ENCODE data around the gene CBFA2T2. TPM values are rescaled to one million over a fixed set of nuclear protein-coding genes. Genes with fewer than 3 reads are reported as not detected.
A peak's percentile ranks its signal among the peaks of the same experiment; 100 is the strongest.
"Not testable (repeated sequence)": the region's sequence is repeated elsewhere in the genome, so short reads cannot be mapped to it uniquely, and the experiment has no call there.

CBFA2T2 gene
- total RNA-seq, 2 donors from 2014 or later: 14.8 to 18.0 TPM

GRCh38 chr20:33490934-33491656 is 1.2 kb downstream of the CBFA2T2 start:
- H3K36me3 ChIP-seq: no peaks in the 10 kb centered on the region
- H3K9me3 ChIP-seq: no peaks in the 10 kb centered on the region
- H3K4me3 ChIP-seq: peak overlapping the region; percentile 93
- no peak for DNase-seq (ENCODE audit: low spot score)
- peaks cover 13 to 23% of the 10 kb centered on the region in 2 donors for H3K4me1 ChIP-seq (ENCODE audit: control insufficient read depth in 1 of 2, low read depth in 2 of 2)
- no peak for ATAC-seq (ENCODE audit: insufficient number of reproducible peaks, low FRiP score, low read depth)
- H3K27me3 ChIP-seq (replicated peaks; ENCODE audit: insufficient read depth): no peaks in the 10 kb centered on the region
- H3K27ac ChIP-seq: peak overlapping the region; percentile 81 to 88
- TF ChIP-seq, protein P1, sequence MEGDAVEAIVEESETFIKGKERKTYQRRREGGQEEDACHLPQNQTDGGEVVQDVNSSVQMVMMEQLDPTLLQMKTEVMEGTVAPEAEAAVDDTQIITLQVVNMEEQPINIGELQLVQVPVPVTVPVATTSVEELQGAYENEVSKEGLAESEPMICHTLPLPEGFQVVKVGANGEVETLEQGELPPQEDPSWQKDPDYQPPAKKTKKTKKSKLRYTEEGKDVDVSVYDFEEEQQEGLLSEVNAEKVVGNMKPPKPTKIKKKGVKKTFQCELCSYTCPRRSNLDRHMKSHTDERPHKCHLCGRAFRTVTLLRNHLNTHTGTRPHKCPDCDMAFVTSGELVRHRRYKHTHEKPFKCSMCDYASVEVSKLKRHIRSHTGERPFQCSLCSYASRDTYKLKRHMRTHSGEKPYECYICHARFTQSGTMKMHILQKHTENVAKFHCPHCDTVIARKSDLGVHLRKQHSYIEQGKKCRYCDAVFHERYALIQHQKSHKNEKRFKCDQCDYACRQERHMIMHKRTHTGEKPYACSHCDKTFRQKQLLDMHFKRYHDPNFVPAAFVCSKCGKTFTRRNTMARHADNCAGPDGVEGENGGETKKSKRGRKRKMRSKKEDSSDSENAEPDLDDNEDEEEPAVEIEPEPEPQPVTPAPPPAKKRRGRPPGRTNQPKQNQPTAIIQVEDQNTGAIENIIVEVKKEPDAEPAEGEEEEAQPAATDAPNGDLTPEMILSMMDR (IDR thresholded peaks at IDR 0.05): no peak

- H3K4me1 ChIP-seq (ENCODE audit: control insufficient read depth in 1 of 2, low read depth in 2 of 2): peaks cover 13 to 23% of the 10 kb centered on the region in 2 donors
- no peaks in the 10 kb centered on the region for H3K9me3 ChIP-seq
- ATAC-seq (ENCODE audit: insufficient number of reproducible peaks, low FRiP score, low read depth) (no peak), DNase-seq (ENCODE audit: low spot score) (no peak)
- H3K27me3 ChIP-seq (replicated peaks; ENCODE audit: insufficient read depth): no peaks in the 10 kb centered on the region
- TF ChIP-seq, protein P1 (IDR thresholded peaks at IDR 0.05): no peak
- no peaks in the 10 kb centered on the region for H3K36me3 ChIP-seq
- no peak overlapping the region for H3K4me3 ChIP-seq
- H3K27ac ChIP-seq: no peak overlapping the region
Observed at GRCh38 chr20:33493076-33493766, 3.3 kb downstream of the CBFA2T2 start.

DNA sequence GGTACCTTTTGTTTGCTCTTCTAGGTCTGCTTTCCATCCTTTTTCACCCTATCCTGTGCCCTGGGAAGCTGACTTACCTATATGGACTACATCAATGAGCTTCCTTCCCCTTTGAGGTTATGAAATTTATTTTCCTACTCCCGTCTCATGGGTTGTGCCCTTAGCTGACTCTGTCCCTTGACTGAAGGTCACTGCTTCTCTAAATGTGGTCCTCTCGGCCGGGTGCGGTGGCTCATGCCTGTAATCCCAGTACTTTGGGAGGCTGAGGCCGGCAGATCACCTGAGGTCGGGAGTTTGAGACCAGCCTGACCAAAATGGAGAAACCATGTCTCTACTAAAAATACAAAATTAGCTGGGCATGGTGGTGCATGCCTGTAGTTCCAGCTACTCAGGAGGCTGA is 6.9 kb downstream of the CBFA2T2 start:
- H3K9me3 ChIP-seq: not testable (repeated sequence)

GRCh38 chr20:33499355-33499754 is 9.5 kb downstream of the CBFA2T2 start:
- Histone ChIP-seq H3K27ac (no peak overlapping the region), H3K4me3 (no peak overlapping the region), H3K4me1 (ENCODE audit: control insufficient read depth in 1 of 2, low read depth in 2 of 2) (no peaks in the 10 kb centered on the region), H3K36me3 (no peaks in the 10 kb centered on the region), H3K27me3 (replicated peaks; ENCODE audit: insufficient read depth) (no peaks in the 10 kb centered on the region), H3K9me3 (no peaks in the 10 kb centered on the region)
- DNase-seq (ENCODE audit: low spot score) (no peak), ATAC-seq (ENCODE audit: insufficient number of reproducible peaks, low FRiP score, low read depth) (no peak)
- TF ChIP-seq, protein P1 (IDR thresholded peaks at IDR 0.05): no peak

More for the DNA sequence above, 6.9 kb downstream of the CBFA2T2 start:
- H3K4me1 ChIP-seq (ENCODE audit: control insufficient read depth in 1 of 2, low read depth in 2 of 2); DNase-seq (ENCODE audit: low spot score); H3K36me3 ChIP-seq; H3K27ac ChIP-seq; H3K27me3 ChIP-seq (replicated peaks; ENCODE audit: insufficient read depth); ATAC-seq (ENCODE audit: insufficient number of reproducible peaks, low FRiP score, low read depth); H3K4me3 ChIP-seq: not testable (repeated sequence)

DNA sequence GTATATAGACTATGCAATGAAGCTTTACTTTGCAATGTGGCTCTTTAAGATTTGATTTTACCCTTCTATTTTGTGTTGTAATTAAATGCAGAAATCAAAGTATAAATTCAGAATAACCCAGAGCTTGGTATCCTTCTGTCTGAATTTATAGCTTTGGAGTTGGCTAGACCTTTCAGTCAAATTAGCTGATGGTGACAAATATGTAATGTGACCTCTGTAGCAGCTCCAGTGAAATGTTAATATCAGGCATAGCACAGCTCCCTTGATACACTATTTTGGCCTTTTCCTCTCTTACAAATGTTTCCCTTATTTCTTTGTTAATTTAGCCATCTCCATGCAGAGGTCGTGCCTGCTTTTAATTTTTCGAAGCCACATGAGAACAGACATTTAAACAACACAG is 11.1 kb downstream of the CBFA2T2 start:
- no peaks in the 10 kb centered on the region for H3K9me3 ChIP-seq

More for the DNA sequence above, 11.1 kb downstream of the CBFA2T2 start:
- DNase-seq (ENCODE audit: low spot score): no peak
- Histone ChIP-seq H3K27ac (no peak overlapping the region), H3K36me3 (no peaks in the 10 kb centered on the region), H3K27me3 (replicated peaks; ENCODE audit: insufficient read depth) (no peaks in the 10 kb centered on the region), H3K4me1 (ENCODE audit: control insufficient read depth in 1 of 2, low read depth in 2 of 2) (no peaks in the 10 kb centered on the region), H3K4me3 (no peak overlapping the region)
- TF ChIP-seq, protein P1 (IDR thresholded peaks at IDR 0.05): no peak
- no peak for ATAC-seq (ENCODE audit: insufficient number of reproducible peaks, low FRiP score, low read depth)

Data from thoracic aorta (tissue), 2 donors.